B cell (primary cell): ENCODE data around the gene CACNA1F. TPM values are rescaled to one million over a fixed set of nuclear protein-coding genes. Genes with fewer than 3 reads are reported as not detected.

Experiments
- ATAC-seq: fragments of 200-7000 bp; cut with Tn5 transposase; one replicate; pipeline ENCODE4 v1.10.0; 2021; ENCODE audit warnings: low read depth, mild to moderate bottlenecking, moderate number of reproducible peaks, moderate library complexity
- CTCF ChIA-PET: fragments of 350-600 bp; sonication (Branson Sonifier 250); formaldehyde crosslinking; loops from one replicate; lab custom pipeline; 2021; ENCODE audit warnings: antibody characterized with exemption, inconsistent platforms; lab: Charles Lee
- POLR2A ChIA-PET: fragments of 350-600 bp; sonication (Branson Sonifier 250); formaldehyde crosslinking; loops from one replicate; lab custom pipeline; 2021; ENCODE audit warnings: antibody characterized with exemption; lab: Charles Lee
- DNase-seq: peaks from one replicate; pipeline ENCODE4 v3.0.0; 2013
- H2AFZ ChIP-seq: 2 replicates; pipeline ENCODE4 v1.6.1; 2012; ENCODE audit warnings: mild to moderate bottlenecking, low read depth, low read length; ENCODE audit not compliant: insufficient read depth, poor library complexity, severe bottlenecking
- H3K27ac ChIP-seq, 2 donors: 1 replicate in 1 of 2; 2 replicates in 1 of 2; pipeline ENCODE4 v1.5.1; 2012 to 2013; ENCODE audit warnings: low read length in 2 of 2, mild to moderate bottlenecking in 2 of 2, moderate library complexity in 1 of 2
- H3K27me3 ChIP-seq, 4 experiments: fragments of 200-600 bp in 1 of 4; sonication (generic) in 1 of 4; replicated peaks in 1 of 4; 1 replicate in 2 of 4; 2 replicates in 2 of 4; pipeline versions ENCODE4 v1.6.1 to v1.7.0; 2013 to 2016; ENCODE audit warnings: low read length in 3 of 4, mild to moderate bottlenecking in 2 of 4, mixed read lengths in 1 of 4, moderate library complexity in 1 of 4; ENCODE audit not compliant: insufficient read depth in 4 of 4, control insufficient read depth in 3 of 4; ENCODE audit errors: control extremely low read depth in 1 of 4
- H3K36me3 ChIP-seq, 2 experiments: replicated peaks in 1 of 2; 1 replicate in 1 of 2; 2 replicates in 1 of 2; pipeline versions ENCODE4 v1.6.1 to v1.7.1; 2013; ENCODE audit warnings: low read length in 1 of 2; ENCODE audit not compliant: insufficient read depth in 2 of 2, control insufficient read depth in 1 of 2; ENCODE audit errors: control extremely low read depth in 1 of 2, extremely low read depth in 1 of 2
- H3K4me1 ChIP-seq, 2 donors: fragments of 200-600 bp in 1 of 2; sonication (generic) in 1 of 2; 1 replicate in 1 of 2; 2 replicates in 1 of 2; pipeline versions ENCODE4 v1.5.1 to v1.6.1; 2013 to 2017; ENCODE audit warnings: low read length in 2 of 2; ENCODE audit not compliant: control insufficient read depth in 2 of 2, insufficient read depth in 2 of 2
- H3K4me2 ChIP-seq: replicated peaks from 2 replicates; pipeline ENCODE3; 2012; ENCODE audit warnings: mild to moderate bottlenecking, low read depth, low read length; ENCODE audit not compliant: poor library complexity, severe bottlenecking
- H3K4me3 ChIP-seq, 5 experiments: fragments of 200-600 bp in 1 of 5; sonication (generic) in 1 of 5; 1 replicate in 3 of 5; 2 replicates in 2 of 5; pipeline versions ENCODE4 v1.5.1 to v1.7.0; 2011 to 2016; ENCODE audit warnings: low read length in 4 of 5, mild to moderate bottlenecking in 4 of 5, low read depth in 2 of 5, control low read depth in 1 of 5, moderate library complexity in 1 of 5; ENCODE audit not compliant: insufficient read depth in 1 of 5; ENCODE audit errors: control extremely low read depth in 1 of 5, extremely low read depth in 1 of 5
- H3K79me2 ChIP-seq: fragments of 200-600 bp; sonication (generic); one replicate; pipeline ENCODE4 v1.6.0; 2016; ENCODE audit warnings: low read length; ENCODE audit not compliant: control insufficient read depth, insufficient read depth
- H3K9ac ChIP-seq: fragments of 200-600 bp; sonication (generic); 2 replicates; pipeline ENCODE4 v1.6.1; 2017; ENCODE audit warnings: mild to moderate bottlenecking, low read length, moderate library complexity
- H3K9me3 ChIP-seq, 3 donors: one replicate each; pipeline versions ENCODE4 v1.6.1 to v1.7.1; 2013; ENCODE audit warnings: low read length in 2 of 3; ENCODE audit not compliant: control insufficient read depth in 2 of 3, insufficient read depth in 1 of 3; ENCODE audit errors: control extremely low read depth in 1 of 3
- H4K20me1 ChIP-seq: 2 replicates; pipeline ENCODE4 v1.6.0; 2012; ENCODE audit warnings: mild to moderate bottlenecking, low read length; ENCODE audit not compliant: insufficient read depth, control insufficient read depth, poor library complexity, severe bottlenecking
- H3K27ac Mint-ChIP-seq: one replicate; pipeline ENCODE4 v1.8.0; 2021; ENCODE audit warnings: mixed read lengths
- H3K27me3 Mint-ChIP-seq: one replicate; pipeline ENCODE4 v1.8.0; 2021; ENCODE audit warnings: mixed read lengths
- H3K4me1 Mint-ChIP-seq: one replicate; pipeline ENCODE4 v1.8.0; 2021; ENCODE audit warnings: mixed read lengths
- H3K4me3 Mint-ChIP-seq: one replicate; pipeline ENCODE4 v1.8.0; 2021; ENCODE audit warnings: mixed read lengths
- H3K9me3 Mint-ChIP-seq: one replicate; pipeline ENCODE4 v1.8.0; 2022; ENCODE audit warnings: mixed read lengths; ENCODE audit not compliant: insufficient read depth
- EZH2 ChIP-seq: IDR thresholded peaks from 2 replicates; pipeline ENCODE4 v1.6.1; 2012; ENCODE audit warnings: borderline replicate concordance, low read depth, mild to moderate bottlenecking, moderate library complexity, low read length; ENCODE audit not compliant: insufficient read depth, poor library complexity, severe bottlenecking
- WGBS: methylation state at CpG from one replicate; pipeline ENCODE4 v1.1.5; 2013; ENCODE audit warnings: missing lambda C conversion rate; ENCODE audit not compliant: insufficient coverage; 5-methylcytosine and 5-hydroxymethylcytosine counted together
- intact Hi-C: fragments of 100-400 bp; cut with micrococcal nuclease; formaldehyde crosslinking; loops from one replicate; pipeline ENCODE4 v1.10.0; 2022
- polyA plus RNA-seq: library from polyadenylated mRNA; depleted of rRNA; stranded (reverse); fragments of >200 nt; gene quantifications from 2 replicates; pipeline ENCODE4 v1.2.3, GENCODE V29; 2012
- total RNA-seq, 2 donors: library from RNA; stranded (reverse); fragments of 120-200 nt in 1 of 2; gene quantifications; 1 replicate in 1 of 2; 2 replicates in 1 of 2; pipeline versions ENCODE4 v1.2.3 to v1.2.4, GENCODE V29; 2013 to 2022
- TF ChIP-seq, protein P1 (sequence below): fragments of 200-600 bp; IDR thresholded peaks from one replicate; pipeline ENCODE4 v1.8.0; 2022; ENCODE audit warnings: antibody characterized with exemption, mild to moderate bottlenecking

Gene CACNA1F
- total and polyA plus RNA-seq, 2 donors (not counting 1 experiment from before 2014, with no cell fraction given), result 6.7 to 9.3 TPM

DNA sequence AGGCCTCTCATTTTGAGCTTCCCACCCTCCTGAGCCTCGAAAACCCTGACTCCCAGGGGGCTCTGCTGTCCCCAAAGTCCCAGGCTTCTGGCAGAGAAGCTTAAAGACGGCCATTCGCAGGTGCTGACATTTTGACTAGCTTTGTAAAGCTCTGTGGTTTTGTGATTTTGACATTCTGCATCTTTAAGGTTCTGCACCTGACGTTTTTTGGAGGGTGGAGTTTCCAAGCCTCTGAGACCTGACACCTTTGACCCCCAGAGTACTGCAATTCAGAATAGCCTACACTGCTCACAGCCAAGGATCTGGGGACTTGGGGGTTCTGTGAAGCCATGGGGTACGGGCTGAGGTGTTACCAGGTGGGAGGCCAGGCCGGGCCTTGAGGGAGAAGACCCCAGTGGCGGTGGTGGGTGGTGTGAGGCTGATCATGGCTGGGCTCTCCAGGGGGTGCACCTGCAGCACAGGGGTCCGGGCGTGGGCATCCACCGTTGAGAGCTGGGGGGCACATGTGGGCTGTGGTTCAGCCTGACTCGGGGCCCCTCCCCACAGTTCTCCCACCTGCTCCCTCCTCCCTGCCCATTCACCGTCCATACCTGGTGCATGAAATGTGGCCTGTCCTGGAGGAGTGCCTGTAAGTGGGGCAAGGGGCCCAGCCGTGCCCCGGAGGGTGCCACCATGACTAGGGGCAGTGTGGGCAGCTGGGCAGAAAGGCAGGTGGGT, 24.1 kb upstream of the CACNA1F start:
- 74% methylated on average over 7 of the region's 14 CpGs for WGBS
- Mint-ChIP-seq H3K4me1 (peaks cover 21% of the 10 kb centered on the region), H3K27me3 (peaks cover 5% of the 10 kb centered on the region), H3K27ac (no peak overlapping the region), H3K4me3 (no peak overlapping the region), H3K9me3 (no peaks in the 10 kb centered on the region)
- Histone ChIP-seq H3K79me2 (no peaks in the 10 kb centered on the region), H2AFZ (no peak overlapping the region), H3K4me3 (no peak overlapping the region), H3K9me3 (no peaks in the 10 kb centered on the region), H4K20me1 (no peaks in the 10 kb centered on the region), H3K27me3 (no peaks in the 10 kb centered on the region), H3K9ac (no peak overlapping the region), H3K4me1 (peaks cover 10 to 23% of the 10 kb centered on the region in 2 donors), H3K4me2 (no peak overlapping the region), H3K27ac (no peak overlapping the region), H3K36me3 (no peaks in the 10 kb centered on the region)
- intact Hi-C loops, result no loop called here
- ChIA-PET POLR2A (no interaction called here), CTCF (interaction anchor here (0.5 to 0.9 kb wide), 2 partner anchors 64 to 142 kb away, joined by 3 to 4 read pairs; no protein-coding TSS in a partner anchor)
- DNase-seq (no peak), ATAC-seq (no peak)
- TF ChIP-seq EZH2, result no peak
- TF ChIP-seq, protein P1, sequence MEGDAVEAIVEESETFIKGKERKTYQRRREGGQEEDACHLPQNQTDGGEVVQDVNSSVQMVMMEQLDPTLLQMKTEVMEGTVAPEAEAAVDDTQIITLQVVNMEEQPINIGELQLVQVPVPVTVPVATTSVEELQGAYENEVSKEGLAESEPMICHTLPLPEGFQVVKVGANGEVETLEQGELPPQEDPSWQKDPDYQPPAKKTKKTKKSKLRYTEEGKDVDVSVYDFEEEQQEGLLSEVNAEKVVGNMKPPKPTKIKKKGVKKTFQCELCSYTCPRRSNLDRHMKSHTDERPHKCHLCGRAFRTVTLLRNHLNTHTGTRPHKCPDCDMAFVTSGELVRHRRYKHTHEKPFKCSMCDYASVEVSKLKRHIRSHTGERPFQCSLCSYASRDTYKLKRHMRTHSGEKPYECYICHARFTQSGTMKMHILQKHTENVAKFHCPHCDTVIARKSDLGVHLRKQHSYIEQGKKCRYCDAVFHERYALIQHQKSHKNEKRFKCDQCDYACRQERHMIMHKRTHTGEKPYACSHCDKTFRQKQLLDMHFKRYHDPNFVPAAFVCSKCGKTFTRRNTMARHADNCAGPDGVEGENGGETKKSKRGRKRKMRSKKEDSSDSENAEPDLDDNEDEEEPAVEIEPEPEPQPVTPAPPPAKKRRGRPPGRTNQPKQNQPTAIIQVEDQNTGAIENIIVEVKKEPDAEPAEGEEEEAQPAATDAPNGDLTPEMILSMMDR, result no peak

- Histone ChIP-seq H3K4me1 (peaks cover 10 to 23% of the 10 kb centered on the region in 2 donors), H3K9ac (no peak overlapping the region), H3K9me3 (no peaks in the 10 kb centered on the region), H4K20me1 (no peaks in the 10 kb centered on the region), H3K27me3 (no peaks in the 10 kb centered on the region), H3K4me3 (no peak overlapping the region), H3K4me2 (no peak overlapping the region), H3K36me3 (no peaks in the 10 kb centered on the region), H3K79me2 (no peaks in the 10 kb centered on the region), H2AFZ (no peak overlapping the region), H3K27ac (no peak overlapping the region)
- TF ChIP-seq EZH2, result no peak
- TF ChIP-seq, protein P1, result no peak
- ChIA-PET POLR2A (interaction anchor here (0.7 kb wide), 1 partner anchor 14 kb away, joined by 3 read pairs; no protein-coding TSS in a partner anchor), CTCF (interaction anchor here (0.5 to 0.9 kb wide), 2 partner anchors 63 to 141 kb away, joined by 3 to 4 read pairs; no protein-coding TSS in a partner anchor)
- Mint-ChIP-seq H3K4me3 (no peak overlapping the region), H3K9me3 (no peaks in the 10 kb centered on the region), H3K27me3 (no peaks in the 10 kb centered on the region), H3K27ac (no peak overlapping the region), H3K4me1 (peaks cover 22% of the 10 kb centered on the region)
- DNase-seq, result no peak
- WGBS, result 100% methylated on average over 3 of the region's 9 CpGs
- intact Hi-C loops, result no loop called here
- ATAC-seq, result no peak
These were observed 23.3 kb upstream of the CACNA1F start for GRCh38 chrX:49256268-49256995.
